HFF-Myc (cell line): ENCODE results near the gene ZNF48.

ENCODE experiments used
- DNase-seq: peaks from one replicate; pipeline ENCODE4 v3.0.0-alpha.2; 2011; ENCODE audit warnings: low read depth; ENCODE audit errors: extremely low read depth
- H3K4me3 ChIP-seq: replicated peaks from 2 replicates; pipeline ENCODE4 v1.5.1; 2011; ENCODE audit warnings: low read depth, mild to moderate bottlenecking, control low read depth, low read length
- TF ChIP-seq, protein P1 (sequence below): IDR thresholded peaks from 2 replicates; pipeline ENCODE4 v1.5.1; 2012; ENCODE audit warnings: mild to moderate bottlenecking, low read depth, low read length, control low read depth; ENCODE audit errors: missing control alignments

Gene ZNF48

DNA sequence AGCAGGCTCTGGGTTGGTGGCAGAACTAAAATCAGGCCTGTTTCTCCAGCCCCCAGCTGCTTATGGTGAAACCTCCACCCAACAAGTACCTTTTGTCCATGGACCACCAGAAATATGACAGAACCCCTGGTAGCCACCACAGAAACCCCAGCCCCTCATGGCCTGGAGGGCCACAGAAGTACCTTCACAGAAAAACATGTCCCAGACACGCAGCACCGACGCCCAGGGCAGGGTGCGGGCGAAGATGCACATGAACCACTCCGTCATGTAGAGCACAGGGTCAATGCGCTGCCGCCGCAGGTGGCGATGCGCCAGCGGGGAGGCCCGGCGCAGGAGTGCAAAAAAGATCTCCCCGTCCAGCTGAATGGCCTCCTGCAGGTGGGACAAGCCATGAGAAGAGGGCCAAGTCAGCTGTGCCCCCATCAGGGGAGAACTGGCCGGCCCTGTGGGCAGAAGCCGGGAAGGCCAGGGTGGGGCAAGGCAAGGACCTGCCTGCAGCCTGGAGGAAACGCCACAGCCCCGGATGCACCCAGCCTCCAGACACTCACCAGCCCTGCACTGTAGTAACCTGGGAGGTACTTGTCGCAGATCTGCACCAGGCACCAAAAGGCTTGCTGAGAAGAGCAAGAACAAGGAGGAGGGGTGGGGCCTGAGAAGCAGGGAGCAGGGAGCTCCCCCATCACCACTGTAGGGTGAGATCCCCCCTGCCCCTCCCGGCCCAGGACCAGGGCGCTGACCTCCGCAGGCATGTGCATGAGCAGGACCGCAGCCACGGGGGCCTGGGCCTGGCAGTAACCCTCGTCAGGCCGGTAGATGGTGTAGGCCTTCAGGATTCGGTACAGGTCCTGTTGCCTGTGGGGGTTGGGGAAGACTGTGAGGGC is 36.0 kb upstream of the ZNF48 start:
- TF ChIP-seq, protein P1, sequence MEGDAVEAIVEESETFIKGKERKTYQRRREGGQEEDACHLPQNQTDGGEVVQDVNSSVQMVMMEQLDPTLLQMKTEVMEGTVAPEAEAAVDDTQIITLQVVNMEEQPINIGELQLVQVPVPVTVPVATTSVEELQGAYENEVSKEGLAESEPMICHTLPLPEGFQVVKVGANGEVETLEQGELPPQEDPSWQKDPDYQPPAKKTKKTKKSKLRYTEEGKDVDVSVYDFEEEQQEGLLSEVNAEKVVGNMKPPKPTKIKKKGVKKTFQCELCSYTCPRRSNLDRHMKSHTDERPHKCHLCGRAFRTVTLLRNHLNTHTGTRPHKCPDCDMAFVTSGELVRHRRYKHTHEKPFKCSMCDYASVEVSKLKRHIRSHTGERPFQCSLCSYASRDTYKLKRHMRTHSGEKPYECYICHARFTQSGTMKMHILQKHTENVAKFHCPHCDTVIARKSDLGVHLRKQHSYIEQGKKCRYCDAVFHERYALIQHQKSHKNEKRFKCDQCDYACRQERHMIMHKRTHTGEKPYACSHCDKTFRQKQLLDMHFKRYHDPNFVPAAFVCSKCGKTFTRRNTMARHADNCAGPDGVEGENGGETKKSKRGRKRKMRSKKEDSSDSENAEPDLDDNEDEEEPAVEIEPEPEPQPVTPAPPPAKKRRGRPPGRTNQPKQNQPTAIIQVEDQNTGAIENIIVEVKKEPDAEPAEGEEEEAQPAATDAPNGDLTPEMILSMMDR: no peak
- no peak for DNase-seq

DNA sequence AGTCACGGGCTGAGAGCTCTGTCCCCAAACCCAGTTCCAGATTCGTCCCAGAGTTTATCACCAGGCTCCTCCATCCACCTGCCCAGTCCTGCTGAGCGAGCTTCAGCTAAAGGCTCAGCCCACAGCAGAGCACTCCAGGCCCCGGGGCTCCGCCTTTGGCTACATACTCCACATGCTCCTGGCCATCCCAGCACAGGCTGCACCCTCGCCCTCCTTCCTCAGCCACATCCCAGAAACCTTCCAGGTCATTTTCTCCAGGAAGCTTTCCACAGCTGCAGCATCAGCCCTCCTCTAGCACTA is 35.4 kb upstream of the ZNF48 start:
- TF ChIP-seq, protein P1: no peak
- no peak overlapping the region for H3K4me3 ChIP-seq
- no peak for DNase-seq

More for the DNA sequence above, 36.0 kb upstream of the ZNF48 start:
- H3K4me3 ChIP-seq: no peak overlapping the region

DNA sequence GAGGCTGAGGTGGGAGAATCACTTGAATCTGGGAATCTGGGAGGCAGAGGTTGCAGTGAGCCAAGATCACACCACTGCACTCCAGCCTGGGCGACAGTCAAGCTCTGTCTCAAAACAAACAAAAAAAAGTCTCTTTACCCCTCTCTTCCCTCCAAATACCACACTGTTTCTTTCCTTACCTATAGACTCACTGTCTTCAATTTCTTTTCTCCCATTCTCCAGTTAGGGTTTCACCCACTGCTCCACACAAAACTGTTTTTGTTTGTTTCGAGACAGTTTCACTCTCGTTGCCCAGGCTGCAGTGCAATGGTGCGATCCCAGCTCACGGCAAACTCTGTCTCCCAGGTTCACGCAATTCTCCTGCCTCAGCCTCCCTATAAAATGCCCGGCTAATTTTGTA is 34.0 kb upstream of the ZNF48 start:
- no peak overlapping the region for H3K4me3 ChIP-seq
- TF ChIP-seq, protein P1: no peak
- DNase-seq: no peak

DNA sequence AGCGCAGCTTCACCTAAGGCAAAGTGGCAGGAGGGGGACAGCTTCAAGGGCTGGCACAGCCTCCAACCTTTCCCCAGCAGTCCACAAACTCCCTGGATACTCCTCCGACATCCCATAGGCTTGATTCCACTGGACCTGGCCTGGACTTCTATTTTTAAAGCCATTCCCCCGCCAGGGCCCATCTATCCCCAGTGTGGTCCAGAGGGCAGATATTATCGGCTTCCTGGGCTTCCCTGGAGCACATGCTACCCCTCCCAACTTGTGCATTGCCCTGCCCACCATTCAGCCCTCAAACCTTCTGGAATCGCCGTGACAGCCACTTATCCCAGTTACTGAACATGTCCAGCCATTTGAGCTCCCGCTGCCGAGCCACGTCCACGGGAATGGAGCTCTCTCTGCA is 30.0 kb upstream of the ZNF48 start:
- TF ChIP-seq, protein P1: no peak
- no peak for DNase-seq
- H3K4me3 ChIP-seq: no peak overlapping the region

DNA sequence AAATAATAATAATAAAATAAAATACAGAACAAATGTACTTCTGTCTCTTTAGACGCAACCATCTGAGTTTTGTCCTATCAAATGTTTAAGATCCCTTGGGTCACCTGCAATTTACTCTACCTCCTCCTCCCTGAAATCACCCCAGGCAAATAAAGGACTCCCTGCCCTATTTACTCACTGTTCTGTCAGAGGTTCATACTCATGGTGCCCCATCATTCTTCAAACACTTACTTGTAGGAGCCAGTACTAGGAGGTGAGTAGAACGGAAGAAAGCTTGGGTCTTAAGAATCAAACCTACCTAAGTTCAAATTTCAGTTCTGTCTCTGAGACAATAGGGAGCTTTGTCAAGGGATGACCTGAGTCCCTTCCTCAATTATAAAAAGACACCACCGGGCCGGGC is 28.7 kb upstream of the ZNF48 start:
- TF ChIP-seq, protein P1: no peak
- no peak for DNase-seq
- no peak overlapping the region for H3K4me3 ChIP-seq

DNA sequence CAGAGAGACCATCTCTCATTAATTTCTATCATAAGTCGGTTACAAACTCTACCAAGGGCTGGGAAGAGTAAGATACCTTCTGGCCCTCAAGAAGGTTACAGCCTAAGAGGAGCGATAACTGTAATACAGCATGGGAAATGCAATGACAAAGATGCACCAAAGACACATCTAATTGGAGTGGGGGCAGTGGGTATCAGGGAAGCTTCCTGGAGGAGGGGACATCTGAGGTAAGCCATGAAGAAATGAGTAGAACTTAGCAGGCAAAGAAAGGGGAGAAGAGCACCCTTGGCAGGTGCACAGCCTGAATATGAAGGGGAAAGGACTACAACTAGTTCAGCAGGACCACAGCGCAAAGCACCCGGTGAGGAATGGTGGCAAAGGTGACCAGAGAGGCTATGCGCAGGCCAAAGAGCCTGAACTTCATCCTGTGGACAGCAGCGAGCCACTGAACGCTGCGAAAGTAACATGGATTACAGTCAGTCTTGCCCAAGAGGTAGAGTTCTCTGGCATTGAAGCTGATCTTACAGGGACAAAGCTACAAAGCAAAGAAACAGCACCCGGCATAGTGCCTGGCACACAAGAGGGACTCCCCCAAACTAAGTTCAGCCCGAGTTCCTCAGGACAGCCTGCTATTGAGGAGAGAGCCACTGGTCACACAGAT is 27.7 kb upstream of the ZNF48 start:
- DNase-seq: no peak
- H3K4me3 ChIP-seq: peak overlapping the region; percentile 88
- TF ChIP-seq, protein P1: no peak
